OCI-LY7 (cell line): Measurements from ENCODE around the gene EEF1A2.

Experiments
- EZH2phosphoT487 ChIP-seq: fragments of 200-600 bp; sonication (generic); IDR thresholded peaks from 2 replicates; pipeline ENCODE4 v1.6.1; 2018; ENCODE audit warnings: low read depth, borderline replicate concordance, mild to moderate bottlenecking, mixed run types, antibody characterized with exemption, low read length, moderate library complexity, mixed read lengths
- TF ChIP-seq, protein P1 (sequence below): fragments of 200-600 bp; sonication (generic); conservative IDR thresholded peaks from 2 replicates; pipeline ENCODE4 v1.5.1; 2014; ENCODE audit warnings: mild to moderate bottlenecking, antibody characterized with exemption, low read length, moderate library complexity, mixed read lengths

DNA sequence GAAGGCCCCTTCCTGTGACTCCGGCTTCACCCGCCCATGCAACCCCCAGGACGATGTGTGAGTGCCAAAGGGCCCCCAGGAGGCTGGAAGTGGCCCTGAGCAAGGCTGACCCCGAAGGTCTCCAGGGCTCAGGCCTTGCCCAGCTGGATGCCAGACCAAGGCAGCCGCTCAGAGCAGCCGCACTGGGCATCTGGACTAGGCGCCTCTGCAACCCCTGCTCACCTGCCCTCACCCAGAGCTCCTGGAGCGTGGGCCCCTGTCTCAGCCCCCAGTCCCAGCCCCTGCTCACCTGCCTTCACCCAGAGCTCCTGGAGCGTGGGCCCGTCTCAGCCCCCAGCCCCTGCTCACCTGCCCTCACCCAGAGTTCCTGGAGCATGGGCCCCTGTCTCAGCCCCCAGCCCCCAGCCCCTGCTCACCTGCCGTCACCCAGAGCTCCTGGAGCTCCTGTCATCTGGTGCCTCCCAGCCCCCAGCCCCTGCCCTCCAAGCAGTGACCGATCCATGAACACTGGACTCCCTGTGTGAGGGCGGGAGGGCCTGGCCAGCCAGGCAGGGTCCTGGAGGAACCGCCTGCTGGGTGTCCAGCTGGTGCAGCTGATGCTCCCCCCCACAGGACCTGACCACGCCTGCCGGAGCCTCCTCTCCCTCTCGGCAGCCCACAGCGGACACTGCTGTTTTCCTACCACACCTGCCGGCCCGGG, 47.5 kb upstream of the EEF1A2 start:
- TF ChIP-seq, protein P1, sequence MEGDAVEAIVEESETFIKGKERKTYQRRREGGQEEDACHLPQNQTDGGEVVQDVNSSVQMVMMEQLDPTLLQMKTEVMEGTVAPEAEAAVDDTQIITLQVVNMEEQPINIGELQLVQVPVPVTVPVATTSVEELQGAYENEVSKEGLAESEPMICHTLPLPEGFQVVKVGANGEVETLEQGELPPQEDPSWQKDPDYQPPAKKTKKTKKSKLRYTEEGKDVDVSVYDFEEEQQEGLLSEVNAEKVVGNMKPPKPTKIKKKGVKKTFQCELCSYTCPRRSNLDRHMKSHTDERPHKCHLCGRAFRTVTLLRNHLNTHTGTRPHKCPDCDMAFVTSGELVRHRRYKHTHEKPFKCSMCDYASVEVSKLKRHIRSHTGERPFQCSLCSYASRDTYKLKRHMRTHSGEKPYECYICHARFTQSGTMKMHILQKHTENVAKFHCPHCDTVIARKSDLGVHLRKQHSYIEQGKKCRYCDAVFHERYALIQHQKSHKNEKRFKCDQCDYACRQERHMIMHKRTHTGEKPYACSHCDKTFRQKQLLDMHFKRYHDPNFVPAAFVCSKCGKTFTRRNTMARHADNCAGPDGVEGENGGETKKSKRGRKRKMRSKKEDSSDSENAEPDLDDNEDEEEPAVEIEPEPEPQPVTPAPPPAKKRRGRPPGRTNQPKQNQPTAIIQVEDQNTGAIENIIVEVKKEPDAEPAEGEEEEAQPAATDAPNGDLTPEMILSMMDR, result no peak
- no peak for TF ChIP-seq EZH2phosphoT487
